ENCODE measurements around the gene SORCS2.

The SORCS2 gene

DNA sequence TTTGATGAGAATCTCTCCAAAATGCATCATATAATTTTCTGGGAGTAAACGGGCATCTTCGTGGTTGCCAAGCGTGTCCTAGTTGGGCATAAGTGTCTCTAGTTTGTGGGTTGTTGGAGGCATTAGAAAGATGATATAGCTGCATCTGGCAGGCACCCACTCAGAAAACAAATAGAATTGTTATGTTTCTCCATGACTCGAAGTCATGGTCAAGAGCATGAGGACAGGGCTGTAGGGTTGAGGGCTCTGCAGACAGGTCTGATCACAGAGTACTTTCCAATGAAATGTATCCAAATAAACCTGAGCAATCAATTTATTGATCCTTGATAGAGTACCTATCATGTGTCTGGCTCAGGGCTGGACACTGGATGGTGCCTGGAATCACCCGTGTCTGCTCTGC, 82.7 kb downstream of the SORCS2 start:
- DNase-seq, result no peak

DNA sequence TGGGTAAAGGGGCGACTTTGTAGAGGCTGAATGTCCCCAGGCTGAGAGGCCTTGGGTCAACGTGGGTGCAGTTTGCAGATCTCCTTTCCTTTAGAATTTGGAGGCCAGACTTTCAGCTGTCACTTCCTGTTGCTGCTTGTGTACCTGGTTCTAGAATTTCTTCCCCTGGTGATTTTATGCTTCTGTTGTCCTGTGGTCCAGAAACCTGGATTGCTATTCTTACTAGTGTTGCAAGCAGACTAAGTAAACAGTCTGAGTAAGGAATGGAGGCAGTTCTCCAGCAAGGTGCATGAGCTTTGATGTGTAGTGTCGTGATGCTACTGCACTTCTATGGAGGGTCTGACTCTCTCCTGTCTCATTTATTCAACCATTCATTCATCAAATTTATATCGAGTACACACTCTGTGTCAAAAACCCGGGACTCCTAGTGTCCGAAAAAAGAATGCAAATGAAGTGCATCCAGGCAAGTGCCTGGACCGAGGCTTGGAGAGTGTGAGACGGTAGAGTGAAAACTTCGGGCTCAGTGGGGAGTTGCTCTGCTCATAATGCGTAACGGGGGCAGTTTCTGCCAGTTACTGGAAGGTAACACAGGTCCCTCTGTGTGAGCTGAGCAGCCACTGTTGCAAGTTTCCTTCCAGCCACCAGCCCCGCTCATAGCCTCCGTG, 83.3 kb downstream of the SORCS2 start:
- no peak for DNase-seq

DNA sequence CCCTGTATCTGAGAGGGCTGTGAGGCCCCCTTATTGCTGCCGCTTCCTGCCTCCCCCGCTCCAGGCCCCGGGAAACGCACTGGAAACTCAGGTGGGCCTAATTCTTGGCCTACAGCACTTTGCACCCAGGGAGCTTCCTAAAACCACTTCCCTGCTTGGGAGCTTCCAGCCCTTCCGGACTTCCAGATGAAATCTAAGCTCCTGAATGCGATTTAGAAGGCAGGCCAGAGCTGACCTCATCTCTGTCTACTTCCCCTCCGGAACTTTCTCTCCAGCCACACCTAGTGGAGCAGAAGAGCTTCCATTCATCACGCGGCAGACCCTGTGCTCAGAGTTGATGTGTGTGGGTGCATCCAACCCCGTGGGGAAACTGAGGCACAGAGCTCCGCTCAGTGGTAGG, 84.2 kb downstream of the SORCS2 start:
- DNase-seq, result no peak

DNA sequence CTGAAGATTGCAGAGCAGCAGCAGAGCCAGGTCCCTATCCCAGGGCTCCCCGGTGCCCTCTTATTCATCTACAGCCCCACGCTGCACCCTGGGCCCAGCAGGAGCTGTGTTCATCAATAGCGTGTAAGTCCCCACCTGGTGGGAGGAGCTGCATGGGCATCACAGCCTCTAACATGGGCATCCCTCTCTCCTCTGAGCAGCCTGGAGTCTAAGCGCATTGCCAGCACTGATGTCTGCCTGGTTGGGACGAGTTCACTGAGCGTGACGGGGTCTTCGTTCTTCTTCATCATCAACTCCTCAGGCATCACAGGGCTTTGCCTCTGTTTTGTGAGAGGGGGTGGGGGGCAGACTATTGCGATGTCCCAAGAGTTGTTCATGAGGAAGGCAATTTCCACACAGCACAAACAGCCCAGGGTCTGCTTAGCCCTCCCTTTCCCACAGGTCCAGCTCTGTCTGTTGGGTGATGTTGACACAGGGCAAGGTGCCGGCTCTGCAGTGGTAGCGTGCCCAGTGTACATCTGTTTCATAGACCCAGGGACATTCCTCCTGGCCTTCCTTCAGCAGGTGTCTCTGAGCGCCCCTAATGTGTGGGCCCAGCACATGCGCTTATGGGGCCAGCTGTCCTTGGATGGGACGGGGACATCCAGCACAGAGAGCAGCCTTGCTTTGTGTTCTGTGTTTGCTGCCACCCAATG, 85.9 kb downstream of the SORCS2 start:
- DNase-seq, result no peak

DNA sequence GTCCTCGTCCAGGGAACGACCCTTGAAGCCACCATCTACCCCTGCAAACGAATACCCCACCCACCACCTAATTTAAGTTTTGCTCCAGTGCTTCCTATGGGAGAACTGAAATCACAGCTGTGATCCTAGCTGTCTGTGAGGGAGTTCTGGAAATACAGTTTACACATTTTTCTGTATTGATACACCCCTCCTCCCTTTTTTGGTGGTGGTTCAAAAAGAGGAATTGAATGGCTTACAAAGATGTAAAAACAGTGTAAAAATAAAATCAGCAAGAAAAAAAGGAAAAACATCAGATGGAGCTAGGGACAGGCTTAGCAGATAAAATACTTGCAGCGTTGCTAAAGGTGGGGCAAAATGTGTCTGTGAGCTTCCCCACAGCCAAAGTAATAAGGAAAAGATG, 86.6 kb downstream of the SORCS2 start:
- no peak for DNase-seq

DNA sequence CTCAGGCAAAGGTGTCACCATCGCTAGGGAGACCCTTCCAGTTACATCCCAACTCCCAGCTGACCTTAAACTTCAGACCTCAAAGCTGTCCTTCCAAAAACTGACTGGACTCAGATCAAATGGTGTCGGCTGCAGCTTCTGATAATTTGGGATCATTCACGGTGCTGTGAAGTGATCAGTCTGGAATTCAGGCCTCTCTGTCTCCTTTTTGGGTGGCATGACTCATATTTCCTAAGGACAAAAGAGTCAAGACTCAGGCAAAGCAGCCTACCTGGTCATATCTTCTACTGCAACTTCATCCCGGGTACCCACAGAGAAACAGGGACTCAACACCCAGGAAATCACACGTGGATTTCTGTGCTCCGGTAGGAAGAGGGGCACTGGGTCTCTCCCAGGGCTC, 87.6 kb downstream of the SORCS2 start:
- DNase-seq, result no peak

DNA sequence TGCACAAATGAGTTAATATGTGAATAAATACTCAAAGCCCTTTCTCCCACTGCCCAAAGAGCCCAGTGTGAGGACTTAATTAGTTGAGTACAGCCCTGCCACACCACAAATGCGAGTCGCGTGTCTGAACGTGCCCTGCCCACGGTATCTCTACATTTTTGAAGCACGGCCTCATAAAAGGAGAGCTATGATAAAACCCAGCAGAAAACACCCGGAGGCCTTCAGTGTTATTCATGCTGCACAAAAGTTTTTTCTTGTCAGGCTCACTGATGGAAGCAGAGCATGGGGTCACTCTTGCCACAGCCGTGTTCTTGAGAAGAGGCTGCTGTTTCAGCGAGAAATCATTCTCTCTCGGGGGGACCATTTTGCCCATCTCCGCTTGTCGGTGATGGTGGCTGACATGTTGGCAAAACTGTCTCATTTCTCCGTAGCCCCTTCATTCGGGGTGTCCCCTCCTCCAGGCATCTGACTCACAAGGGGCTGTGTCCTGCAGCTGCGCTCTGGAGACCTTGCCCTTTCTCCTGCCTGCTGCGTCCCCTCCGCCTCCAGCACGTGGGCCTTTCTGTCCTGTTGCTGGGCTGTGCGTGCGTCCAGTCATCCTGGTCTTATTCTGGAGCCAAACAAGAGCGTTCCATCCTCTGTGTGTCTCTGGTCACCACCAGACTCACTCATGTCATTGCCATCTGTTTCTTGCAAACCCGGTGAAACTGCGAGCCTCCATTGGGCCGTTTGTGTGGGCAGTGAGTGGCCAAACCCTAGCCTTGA, 88.8 kb downstream of the SORCS2 start:
- DNase-seq, result no peak

DNA sequence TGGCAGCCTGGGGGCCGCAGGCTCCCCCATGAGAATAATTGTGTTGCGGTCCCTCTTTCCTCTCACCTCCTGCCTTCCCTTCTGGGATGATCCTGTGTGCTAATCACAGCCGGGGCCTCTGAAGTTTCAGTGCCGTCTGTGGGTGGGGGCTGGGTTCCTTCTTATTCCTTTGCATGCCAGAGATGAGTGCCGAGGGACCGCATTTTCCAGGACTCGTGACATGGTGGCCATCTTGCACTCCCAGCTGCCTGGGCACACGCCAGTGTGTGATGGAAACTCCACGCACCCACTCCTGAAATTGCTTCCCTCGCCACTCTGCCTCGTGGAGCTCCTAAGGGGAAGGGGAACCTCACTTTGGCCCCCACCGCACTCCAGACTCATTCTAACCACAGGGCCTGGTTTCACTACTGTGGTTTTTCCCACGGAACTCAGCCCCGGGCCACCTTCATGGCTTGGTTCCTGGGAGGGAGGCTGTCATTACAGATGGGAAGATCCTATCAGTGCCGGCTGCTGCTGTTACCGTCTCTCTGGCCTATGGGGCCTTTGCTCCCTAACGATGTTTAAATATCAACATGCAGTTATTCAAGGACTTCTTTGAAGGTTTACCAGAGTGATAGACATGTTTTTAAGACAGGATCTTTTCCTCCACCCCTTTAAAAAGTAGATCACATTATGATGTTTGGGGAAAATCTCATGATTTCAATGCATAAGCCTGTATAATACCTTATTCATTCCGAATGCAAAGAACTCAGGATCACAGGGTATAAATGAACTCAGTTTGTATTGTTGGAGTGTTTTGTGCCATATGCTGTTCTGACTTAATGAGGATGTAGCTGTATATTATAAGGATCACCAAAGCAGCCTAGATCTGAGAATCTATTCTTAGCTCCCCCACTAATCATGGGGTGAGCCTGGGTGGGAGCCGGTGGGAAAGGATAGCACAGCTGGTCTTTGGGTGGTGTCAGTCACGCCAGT, 89.6 kb downstream of the SORCS2 start:
- no peak for DNase-seq

DNA sequence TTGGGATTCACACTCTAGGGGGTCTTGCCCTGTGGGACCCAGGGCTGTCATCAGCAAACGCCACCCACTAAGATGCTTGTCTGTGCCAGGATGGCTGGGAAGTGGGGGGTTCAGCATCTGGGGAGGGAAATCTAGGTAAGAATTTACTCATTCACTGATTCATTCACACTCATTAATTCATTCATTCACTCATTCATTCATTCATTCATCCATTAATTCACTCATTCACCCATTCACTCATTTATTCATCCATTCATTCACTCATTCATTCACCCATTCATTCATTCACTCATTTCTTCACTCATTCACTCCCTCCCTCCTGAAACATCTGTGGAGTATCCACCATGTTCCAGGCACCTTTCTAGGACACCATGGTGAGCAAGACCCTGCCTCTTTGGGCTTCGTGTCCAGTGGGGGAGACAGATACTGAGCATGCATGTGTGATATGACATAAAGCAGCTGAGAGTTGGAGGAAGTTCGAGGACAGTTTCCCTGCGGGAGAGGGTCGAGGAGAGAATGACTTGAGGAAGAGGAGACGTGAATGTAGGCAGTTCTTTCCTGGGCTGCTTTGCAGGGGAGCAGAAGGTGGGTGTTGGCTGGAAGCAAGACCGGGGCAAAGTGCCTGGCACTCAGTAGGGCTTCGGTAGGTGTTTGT, 90.6 kb downstream of the SORCS2 start:
- no peak for DNase-seq

DNA sequence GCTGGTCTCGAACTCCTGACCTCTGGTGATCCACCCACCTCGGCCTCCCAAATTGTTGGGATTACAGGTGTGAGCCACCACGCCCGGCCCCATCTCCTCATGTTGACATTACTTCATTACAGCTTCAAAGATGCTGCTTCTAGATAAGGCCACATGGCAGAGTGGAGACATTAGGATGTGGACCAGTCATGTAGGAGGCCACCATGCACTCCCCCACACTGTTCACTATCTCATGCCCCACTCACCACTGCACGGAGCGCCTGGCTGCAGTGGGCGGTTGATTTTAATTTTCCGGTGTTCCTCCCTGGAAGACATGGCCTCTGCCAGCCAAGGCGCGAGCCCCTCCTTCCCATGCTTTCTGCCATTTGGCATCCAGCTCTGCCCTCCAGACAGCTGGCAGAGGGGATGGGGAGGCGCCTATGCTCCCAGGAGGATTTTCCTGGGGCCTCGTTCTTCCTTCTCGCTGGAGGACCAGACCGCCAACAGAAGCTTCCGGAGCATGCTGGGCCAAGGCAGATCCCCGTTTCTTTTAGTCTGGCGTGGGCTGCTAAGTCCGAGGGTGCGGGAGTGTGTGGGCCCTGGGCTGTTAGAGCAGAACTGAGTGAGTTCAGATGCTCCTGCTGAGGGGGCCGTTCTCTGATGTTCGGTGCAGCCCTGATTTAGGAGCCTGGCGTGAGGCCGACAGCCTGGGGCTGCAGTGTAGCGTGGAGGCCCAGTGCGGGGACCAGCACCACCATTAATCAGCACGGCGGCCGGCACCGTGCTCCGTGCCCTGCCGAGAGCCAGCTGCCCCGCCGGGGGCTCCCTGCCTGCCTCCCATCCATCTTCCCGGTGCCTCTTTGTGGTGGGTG, 93.1 kb downstream of the SORCS2 start:
- no peak for DNase-seq

DNA sequence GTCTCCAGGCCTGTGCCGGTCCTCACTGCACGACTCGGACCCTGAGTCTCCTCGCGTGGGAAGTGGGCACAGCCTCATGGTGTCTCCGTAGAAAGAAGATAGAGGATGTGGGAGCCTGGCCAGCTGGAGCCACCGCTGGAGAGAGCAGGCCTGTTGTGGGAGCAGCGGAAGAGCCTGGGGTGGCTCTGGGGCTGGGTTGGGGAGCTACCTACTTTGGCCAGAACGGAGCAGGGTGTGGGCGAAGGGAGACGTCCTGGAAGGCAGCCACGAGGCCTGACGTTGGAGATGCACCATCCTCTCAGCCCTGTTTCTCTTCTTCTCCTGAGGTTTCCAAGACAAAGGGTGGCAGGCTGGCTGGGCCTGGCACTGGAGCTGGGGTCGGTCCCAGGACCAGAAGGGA, 93.8 kb downstream of the SORCS2 start:
- no peak for DNase-seq

DNA sequence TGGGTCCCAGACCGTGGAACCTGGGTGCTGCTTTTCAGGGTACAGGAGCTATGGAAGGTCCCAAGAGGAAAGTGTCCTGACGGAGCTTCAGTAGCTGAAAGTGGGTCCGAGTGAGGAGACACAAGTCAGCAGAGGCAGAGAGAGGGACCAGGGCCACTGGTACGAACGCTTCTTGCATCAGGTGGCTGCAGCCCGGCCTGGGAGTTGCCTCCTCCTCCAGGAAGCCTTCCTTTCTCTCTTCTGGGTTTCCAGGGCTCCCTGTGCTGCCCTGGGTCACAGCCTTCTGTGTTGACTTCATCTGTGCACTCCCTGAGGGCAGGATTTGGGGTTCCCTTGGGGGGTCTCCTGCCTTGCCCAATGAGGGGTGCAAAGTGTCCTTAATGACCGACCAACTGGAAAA, 94.5 kb downstream of the SORCS2 start:
- no peak for DNase-seq

DNA sequence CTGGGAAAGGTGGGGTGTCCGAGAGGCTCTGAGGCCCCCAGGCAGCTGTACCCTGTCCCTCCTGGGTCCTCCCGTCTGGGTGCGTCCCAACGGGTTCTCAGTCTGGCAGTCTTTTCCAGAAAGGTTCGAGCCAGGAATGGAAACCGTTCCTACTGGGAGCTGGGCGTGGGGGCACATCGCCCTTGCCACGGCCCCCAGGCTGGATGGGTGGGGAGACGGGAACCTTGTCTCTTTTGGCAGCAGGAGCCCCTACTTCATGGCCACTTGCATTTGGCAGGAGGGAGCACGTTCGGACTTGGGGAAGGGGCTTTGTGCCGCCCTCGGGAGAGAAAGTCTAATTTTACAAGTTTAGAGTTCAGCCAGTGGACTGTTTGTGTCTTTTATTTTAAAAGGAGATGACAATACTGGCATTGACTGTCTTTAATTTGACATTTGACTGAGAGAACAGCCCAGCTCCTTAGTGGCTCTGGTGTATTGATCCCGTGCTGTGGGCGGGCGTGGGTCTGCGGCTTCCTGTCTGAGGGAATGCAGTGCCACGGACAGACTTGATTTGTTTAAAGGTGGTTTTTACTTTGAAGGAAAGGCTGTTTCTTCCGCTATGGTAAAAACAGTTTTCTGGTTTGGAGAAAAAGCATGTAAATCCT, 95.1 kb downstream of the SORCS2 start:
- DNase-seq, result no peak

DNA sequence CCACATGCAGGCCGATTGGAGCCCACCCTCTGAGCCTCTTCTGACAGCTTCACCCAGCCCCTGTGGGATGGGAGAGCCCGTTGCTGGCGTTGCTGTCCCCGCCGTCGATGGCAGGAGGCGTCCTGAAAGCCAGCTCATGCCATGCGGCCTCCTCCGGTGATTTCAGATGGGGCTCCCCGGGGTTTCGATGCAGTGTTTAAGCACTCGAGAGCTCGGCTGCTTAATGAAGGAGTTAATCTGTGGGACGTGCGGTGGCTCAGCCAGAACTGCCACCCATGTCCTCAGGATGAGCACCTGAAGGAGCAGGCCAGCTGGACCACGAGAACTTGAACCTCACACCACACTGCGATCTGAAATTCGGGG, 95.6 kb downstream of the SORCS2 start:
- no peak for DNase-seq

DNA sequence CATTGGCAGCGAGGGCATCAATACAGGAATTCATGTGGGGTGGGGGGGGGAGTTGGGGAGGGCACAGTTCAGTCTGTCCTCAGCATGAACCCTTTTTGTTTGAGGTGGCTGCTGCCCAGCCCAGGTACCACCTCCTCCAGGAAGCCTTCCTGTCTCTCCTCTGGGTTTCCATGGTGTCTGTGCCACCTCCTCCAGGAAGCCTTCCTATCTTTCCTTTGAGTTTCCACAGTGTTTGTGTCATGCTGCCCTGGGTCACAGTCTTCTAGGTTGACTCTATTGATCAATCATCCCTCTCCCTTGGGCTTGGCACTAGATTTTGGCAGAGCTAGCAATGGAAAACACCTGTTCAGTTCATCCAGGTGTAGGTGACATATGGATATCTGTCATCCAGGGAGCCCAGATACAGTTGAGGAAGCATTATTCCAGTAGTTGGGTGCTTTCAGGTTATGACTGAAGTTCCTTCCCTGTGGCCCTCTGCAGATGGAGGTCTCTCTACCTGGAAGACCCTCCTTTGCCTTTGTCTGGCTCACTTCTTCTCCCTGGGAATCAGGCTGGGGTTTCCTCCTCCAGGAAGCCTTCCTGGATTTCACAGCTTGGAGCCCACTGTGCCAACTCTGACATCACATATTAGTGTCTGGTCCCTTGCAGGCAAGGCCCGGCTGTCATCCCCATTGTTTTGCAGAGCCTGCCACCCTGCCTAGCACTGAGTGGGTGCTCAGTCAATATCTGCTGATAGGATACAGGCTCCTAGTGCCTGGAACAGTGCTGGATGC, 96.6 kb downstream of the SORCS2 start:
- no peak for DNase-seq

DNA sequence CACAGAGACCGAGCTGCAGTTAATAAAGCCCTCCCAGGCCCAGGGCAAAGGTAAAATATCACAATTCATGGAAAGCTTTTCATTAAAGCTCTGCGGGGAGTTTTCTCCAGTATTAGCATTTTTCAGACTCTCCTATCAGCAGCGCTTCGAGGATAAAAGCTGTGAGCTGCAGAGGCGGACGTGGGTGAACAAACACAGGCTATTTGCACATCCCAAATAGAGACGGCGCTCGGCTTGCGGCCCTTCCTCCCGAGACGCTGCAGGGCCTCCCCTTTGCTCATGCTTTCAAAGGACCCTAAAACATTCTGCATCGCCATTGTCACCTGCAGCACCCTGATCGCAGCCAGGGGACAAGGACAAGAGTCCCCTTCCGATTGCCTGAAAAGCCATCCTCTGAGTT, 97.3 kb downstream of the SORCS2 start:
- DNase-seq, result no peak

DNA sequence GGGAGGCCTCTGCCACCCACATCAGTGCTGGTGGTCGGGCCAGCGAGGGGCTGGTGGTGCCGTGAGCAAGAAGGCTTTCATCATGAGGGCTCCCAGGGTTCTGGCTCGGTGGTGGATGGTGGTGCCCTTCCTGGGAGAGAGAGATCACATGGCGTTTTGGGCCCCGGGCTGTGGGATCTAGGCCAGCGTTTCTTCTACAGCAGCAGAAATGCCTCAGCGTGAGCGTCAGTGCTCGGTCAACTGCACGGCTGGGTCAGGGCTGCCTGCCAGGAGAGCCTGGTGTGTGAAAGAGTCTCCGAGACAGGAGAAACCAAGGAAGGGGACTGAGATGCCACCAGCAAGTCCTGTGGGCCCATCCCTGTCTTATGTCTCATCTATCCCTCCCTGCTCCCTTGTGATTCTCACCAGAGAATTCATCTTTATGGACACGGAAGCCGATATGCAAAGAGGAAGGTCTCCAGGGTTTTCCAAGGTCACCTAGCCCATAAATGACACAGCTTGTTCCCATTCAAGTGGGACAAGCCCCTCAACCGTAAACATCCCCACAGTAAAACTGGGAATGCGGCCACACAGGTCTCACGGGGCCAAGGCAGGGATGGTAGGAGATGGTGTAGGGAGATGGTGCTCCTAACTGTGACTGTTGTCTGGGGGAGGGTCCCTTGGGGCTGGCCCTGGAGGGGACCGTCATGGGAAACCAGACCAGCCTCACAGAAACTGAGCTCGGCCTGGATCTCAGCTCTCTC, 99.2 kb downstream of the SORCS2 start:
- DNase-seq, result no peak

DNA sequence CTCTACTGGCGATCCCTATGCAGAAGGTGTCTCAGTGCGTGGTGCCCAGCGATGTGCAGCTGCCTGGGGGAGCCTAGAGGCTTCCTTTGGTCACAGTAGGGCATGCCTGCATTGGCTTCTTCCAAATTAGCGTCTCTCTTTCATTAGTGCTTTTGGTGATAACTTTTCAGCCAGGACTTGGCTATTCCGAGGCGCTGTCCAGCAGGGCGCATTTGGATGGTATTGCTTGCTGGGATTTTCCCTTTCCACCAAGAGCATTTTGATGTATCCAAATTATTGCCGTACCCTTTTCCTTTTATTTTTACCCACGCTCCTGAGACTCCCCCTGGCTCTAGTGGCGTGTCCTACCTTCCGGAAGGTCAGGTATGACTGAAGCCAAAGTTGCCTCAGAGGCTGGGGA, 101.4 kb downstream of the SORCS2 start:
- no peak for DNase-seq

DNA sequence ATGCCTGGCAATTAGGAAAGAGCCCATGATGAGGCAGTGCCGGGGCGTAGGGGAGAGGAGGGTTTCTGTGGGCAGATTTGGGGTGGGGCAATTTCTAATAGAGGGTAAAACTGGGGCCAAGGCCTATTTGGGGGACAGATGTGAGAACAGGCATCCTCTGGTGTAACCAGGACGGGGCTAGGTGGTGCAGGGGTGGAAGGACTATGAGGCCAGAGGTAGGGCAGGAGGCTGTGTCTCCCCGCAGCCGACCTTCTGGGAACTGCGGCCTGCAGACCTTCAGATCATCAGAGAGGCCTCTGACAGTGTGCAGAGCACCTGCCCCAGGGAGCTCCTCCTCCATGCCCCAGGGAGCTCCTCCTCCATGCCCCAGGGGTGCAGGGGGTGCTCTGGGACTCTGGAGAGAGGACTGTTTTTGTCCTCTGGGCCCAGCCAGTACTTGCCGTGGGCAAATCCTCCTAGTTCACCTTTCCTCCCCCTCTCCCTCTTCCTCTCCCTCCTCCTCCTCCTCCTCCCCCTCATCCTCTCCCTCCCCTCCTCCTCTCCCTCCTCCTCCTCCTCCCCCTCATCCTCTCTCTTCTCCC, 101.9 kb downstream of the SORCS2 start:
- no peak for DNase-seq
